Breast epithelium (tissue), 3 donors: ENCODE measurements around the gene BBS4.

Source experiments
- CTCF ChIP-seq, 3 donors: fragments of 450-650 bp; IDR thresholded peaks; one replicate each; pipeline ENCODE4 v1.5.1; 2016 to 2017; ENCODE audit warnings: antibody characterized with exemption in 3 of 3, mild to moderate bottlenecking in 3 of 3, moderate library complexity in 3 of 3
- POLR2A ChIP-seq: fragments of 450-650 bp; IDR thresholded peaks from one replicate; pipeline ENCODE4 v1.6.1; 2016; ENCODE audit warnings: antibody characterized with exemption, mild to moderate bottlenecking, moderate library complexity
- POLR2AphosphoS5 ChIP-seq, 3 donors: sonication (generic); formaldehyde crosslinking; IDR thresholded peaks; one replicate each; pipeline ENCODE4 v1.6.1; 2017; ENCODE audit warnings: antibody characterized with exemption in 3 of 3

- TF ChIP-seq CTCF (IDR thresholded peaks at IDR 0.05) (no peak), POLR2A (no peak), POLR2AphosphoS5 (IDR thresholded peaks at IDR 0.05) (no peak)
These were observed 80.0 kb downstream of the BBS4 start for GRCh38 chr15:72766025-72766424.
